Left lung (tissue), 10 donors: ENCODE results near the gene TESK2. TPM values are rescaled to one million over a fixed set of nuclear protein-coding genes. Genes with fewer than 3 reads are reported as not detected.
"Not testable (repeated sequence)": the region's sequence is repeated elsewhere in the genome, so short reads cannot be mapped to it uniquely, and the experiment has no call there.

ENCODE experiments used
- ATAC-seq: fragments of 200-7000 bp; cut with Tn5 transposase; one replicate; pipeline ENCODE4 v1.9.1; 2020; ENCODE audit warnings: moderate library complexity
- DNase-seq, 4 donors: peaks; one replicate each; pipeline ENCODE4 v3.0.0-alpha.2; 2013 to 2020
- H3K27ac ChIP-seq, 2 donors: fragments of 200-600 bp; sonication (generic) in 1 of 2; one replicate each; pipeline versions ENCODE4 v1.5.0 to v1.8.0; 2020 to 2021
- H3K27me3 ChIP-seq, 2 donors: fragments of 200-600 bp; sonication (generic) in 1 of 2; one replicate each; pipeline versions ENCODE4 v1.5.0 to v1.8.0; 2020 to 2021
- H3K36me3 ChIP-seq, 2 donors: fragments of 200-600 bp; sonication (generic) in 1 of 2; one replicate each; pipeline versions ENCODE4 v1.5.0 to v1.8.0; 2020 to 2021
- H3K4me1 ChIP-seq, 2 donors: fragments of 200-600 bp; one replicate each; pipeline ENCODE4 v1.8.0; 2021
- H3K4me3 ChIP-seq, 2 donors: fragments of 200-600 bp; sonication (generic) in 1 of 2; one replicate each; pipeline versions ENCODE4 v1.5.0 to v1.8.0; 2020 to 2021; ENCODE audit warnings: mild to moderate bottlenecking in 1 of 2
- H3K9me3 ChIP-seq, 2 donors: fragments of 200-600 bp; sonication (generic) in 1 of 2; one replicate each; pipeline versions ENCODE4 v1.5.0 to v1.8.0; 2020 to 2021
- CTCF ChIP-seq, 2 donors: fragments of 200-600 bp; sonication (generic) in 1 of 2; IDR thresholded peaks; one replicate each; pipeline versions ENCODE4 v1.5.0 to v1.8.0; 2021; ENCODE audit warnings: antibody characterized with exemption in 2 of 2
- intact Hi-C, 2 donors: fragments of 100-400 bp; cut with DNase I; formaldehyde crosslinking; loops; one replicate each; pipeline versions ENCODE4 v1.11.2 to v1.14.2; 2022
- polyA plus RNA-seq, 6 donors: library from polyadenylated mRNA; unstranded; fragments of 120-200 nt; gene quantifications; one replicate each; pipeline ENCODE4 v1.2.1, GENCODE V29; 2013; ENCODE audit not compliant: insufficient read length in 6 of 6
- total RNA-seq, 2 donors: library from RNA; stranded (reverse); fragmentation: NEBNext Ultra II Directional; extraction: Animal tissue kit (Norgen Biotek cat#: 25700); gene quantifications; one replicate each; pipeline ENCODE4 v1.2.1, GENCODE V29; 2021
- donor health status: DM: no; HTN: yes; CAD: no.
- donor health status: DM: no; HTN: no; CAD: no.

Gene TESK2
- total and polyA plus RNA-seq, 8 donors, result 4.3 to 12.5 (median 9.2) TPM

DNA sequence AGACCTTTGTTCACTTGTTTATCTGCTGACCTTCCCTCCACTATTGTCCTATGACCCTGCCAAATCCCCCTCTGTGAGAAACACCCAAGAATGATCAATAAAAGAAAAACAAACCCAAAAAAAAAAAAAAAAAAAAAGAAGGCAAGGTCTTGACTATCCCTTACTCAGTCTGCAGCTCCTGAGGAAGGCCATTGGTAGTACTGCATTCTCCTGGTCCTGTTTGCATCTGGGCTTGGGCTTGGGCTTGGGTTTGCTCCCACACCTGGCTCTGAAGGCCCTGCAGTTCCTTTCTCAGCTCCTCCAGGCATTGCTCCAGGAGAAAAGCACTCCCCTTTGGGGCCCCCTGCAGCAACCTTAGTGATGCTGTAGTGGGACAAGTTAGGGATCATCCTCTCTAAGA lies 7.3 kb upstream of the TESK2 start:
- Histone ChIP-seq H3K36me3 (no peaks in the 10 kb centered on the region), H3K27me3 (no peaks in the 10 kb centered on the region), H3K4me1 (peaks cover 11 to 23% of the 10 kb centered on the region in 2 donors), H3K27ac (no peak overlapping the region), H3K4me3 (no peak overlapping the region), H3K9me3 (no peaks in the 10 kb centered on the region)
- TF ChIP-seq CTCF (IDR thresholded peaks at IDR 0.05), result no peak
- no peak for ATAC-seq
- intact Hi-C loops, result loop anchor here in 1 of 2 donors (10.0 kb wide), 1 partner anchor 483 kb away; the partner anchor contains the start of genes HECTD3 and UROD
- DNase-seq, result no peak

- peak in 2 of 4 donors; percentile 57 to 75 for DNase-seq
- Histone ChIP-seq H3K27me3 (no peaks in the 10 kb centered on the region), H3K27ac (no peak overlapping the region), H3K4me3 (no peak overlapping the region), H3K9me3 (no peaks in the 10 kb centered on the region), H3K36me3 (no peaks in the 10 kb centered on the region), H3K4me1 (peaks cover 5 to 24% of the 10 kb centered on the region in 2 donors)
- peak; percentile 39 to 46 for TF ChIP-seq CTCF (IDR thresholded peaks at IDR 0.05)
- intact Hi-C loops, result loop anchor here in 1 of 2 donors (5.0 to 10.0 kb wide), 3 partner anchors 131 to 478 kb away; partner anchors contain the start of genes HECTD3 and UROD
- no peak for ATAC-seq
Measured at GRCh38 chr1:45493116-45493697, 2.2 kb upstream of the TESK2 start.

GRCh38 chr1:45492691-45493090 lies 1.7 kb upstream of the TESK2 start:
- H3K27ac ChIP-seq, result no peak overlapping the region
- no peak overlapping the region for H3K4me3 ChIP-seq
- ATAC-seq (no peak), DNase-seq (no peak)
- no peaks in the 10 kb centered on the region for H3K36me3 ChIP-seq
- no peak for TF ChIP-seq CTCF (IDR thresholded peaks at IDR 0.05)
- intact Hi-C loops, result loop anchor here in 1 of 2 donors (5.0 to 10.0 kb wide), 3 partner anchors 130 to 478 kb away; partner anchors contain the start of genes HECTD3 and UROD
- no peaks in the 10 kb centered on the region for H3K27me3 ChIP-seq
- no peaks in the 10 kb centered on the region for H3K9me3 ChIP-seq
- peaks cover 5 to 24% of the 10 kb centered on the region in 2 donors for H3K4me1 ChIP-seq

DNA sequence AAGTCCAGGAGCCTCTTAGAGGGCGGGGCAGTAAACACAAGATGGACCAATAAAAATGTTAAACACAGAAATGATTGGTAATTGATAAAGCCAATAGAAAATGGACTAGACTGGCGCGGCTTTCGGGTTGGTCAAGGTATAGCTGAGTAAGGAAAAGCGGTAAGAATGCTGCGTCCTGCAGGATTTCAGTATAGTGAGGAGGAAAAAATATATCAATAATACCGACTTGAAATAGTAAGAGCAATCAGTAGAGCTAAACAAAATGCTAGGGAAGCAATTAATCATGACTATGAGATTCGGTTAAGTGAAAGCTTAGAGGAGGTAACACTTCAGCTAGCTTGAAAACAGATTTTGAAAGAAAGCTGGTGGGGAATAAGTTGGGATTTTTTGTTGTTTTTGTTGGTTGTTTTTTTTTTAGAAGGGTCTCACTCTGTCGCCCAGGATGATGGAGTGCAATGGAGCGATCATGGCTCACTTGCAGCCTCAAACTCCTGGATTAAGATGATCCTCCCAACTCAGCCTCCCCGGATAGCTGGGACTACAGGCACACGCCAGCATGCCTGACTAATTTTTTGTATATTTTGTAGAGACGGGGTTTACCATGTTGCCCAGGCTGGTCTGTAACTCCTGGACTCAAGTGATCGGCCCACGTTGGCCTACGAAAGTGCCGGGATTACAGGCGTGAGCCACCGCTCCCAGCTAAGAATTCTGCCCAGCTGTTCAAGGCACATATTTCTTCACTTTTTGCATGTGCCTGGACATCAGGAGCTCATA lies 711 bp upstream of the TESK2 start:
- Histone ChIP-seq H3K9me3 (no peaks in the 10 kb centered on the region), H3K4me1 (peaks cover 5 to 24% of the 10 kb centered on the region in 2 donors), H3K36me3 (no peaks in the 10 kb centered on the region), H3K27ac (peak overlapping the region; percentile 60 to 81), H3K27me3 (no peaks in the 10 kb centered on the region), H3K4me3 (peak overlapping the region; percentile 77 to 90)
- ATAC-seq (no peak), DNase-seq (no peak)
- TF ChIP-seq CTCF (IDR thresholded peaks at IDR 0.05), result no peak
- intact Hi-C loops, result loop anchor here in 1 of 2 donors (5.0 to 10.0 kb wide), 3 partner anchors 129 to 477 kb away; partner anchors contain the start of genes HECTD3 and UROD

DNA sequence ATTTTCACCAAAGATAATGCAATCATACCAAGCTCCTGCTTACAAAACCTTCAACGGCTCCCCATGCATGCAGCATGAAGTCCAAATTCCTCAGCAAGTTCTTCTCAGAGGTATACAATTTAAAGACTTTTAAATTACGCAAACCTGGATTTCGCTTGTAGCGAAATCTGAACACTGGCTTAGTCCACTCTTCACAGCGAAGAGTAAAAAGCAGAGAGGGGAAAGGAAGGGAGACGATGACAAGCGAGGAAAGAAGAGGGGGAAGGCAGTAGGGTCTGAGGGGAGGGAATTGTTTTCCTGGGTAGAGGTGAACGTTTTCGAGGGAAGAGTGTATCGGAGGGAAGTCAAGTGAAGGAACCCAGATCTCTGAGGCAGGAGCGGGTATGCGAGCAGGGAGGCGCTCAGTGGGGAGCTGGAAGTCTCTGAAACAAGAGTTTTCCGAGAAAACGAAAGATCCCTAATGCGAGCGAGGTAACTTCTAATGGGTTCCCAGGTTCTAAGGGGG lies 790 bp downstream of the TESK2 start:
- intact Hi-C loops, result loop anchor here in 1 of 2 donors (5.0 to 10.0 kb wide), 3 partner anchors 128 to 475 kb away; partner anchors contain the start of genes HECTD3 and UROD
- Histone ChIP-seq H3K4me1 (peaks cover 5 to 24% of the 10 kb centered on the region in 2 donors), H3K9me3 (no peaks in the 10 kb centered on the region), H3K4me3 (peak overlapping the region; percentile 77 to 90), H3K27me3 (no peaks in the 10 kb centered on the region), H3K27ac (peak overlapping the region; percentile 76 to 81), H3K36me3 (no peaks in the 10 kb centered on the region)
- no peak for TF ChIP-seq CTCF (IDR thresholded peaks at IDR 0.05)
- ATAC-seq (peak; percentile 3), DNase-seq (peak in 2 of 4 donors; percentile 16 to 39)

DNA sequence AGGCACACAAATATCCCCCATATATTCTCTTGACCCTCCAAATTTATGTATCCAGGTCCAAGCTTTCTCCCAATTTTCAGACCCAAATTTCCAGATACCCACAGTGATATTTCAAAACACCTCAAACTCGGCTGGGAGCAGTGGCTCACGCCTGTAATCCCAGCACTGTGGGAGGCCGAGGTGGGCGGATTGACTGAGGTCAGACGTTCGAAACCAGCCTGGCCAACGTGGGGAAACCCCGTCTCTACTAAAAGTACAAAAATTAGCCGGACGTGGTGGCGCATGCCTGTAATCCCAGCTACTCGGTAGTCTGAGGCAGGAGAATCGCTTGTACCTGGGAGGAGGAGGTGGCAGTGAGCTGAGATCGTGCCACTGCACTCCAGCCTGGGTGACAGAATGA lies 1.6 kb downstream of the TESK2 start:
- ATAC-seq, H3K9me3 ChIP-seq, H3K27me3 ChIP-seq, intact Hi-C loops, H3K36me3 ChIP-seq, DNase-seq, H3K27ac ChIP-seq: not testable (repeated sequence)
- peak overlapping the region in 1 of 2 donors; percentile 90 for H3K4me3 ChIP-seq
- peaks cover 5 to 24% of the 10 kb centered on the region in 2 donors for H3K4me1 ChIP-seq
